Lung (tissue), 12 donors: Measurements from ENCODE around the gene PTK6. TPM values are rescaled to one million over a fixed set of nuclear protein-coding genes. Genes with fewer than 3 reads are reported as not detected.
A peak's percentile ranks its signal among the peaks of the same experiment; 100 is the strongest.

ENCODE experiments used
- ATAC-seq: fragments of 200-7000 bp; cut with Tn5 transposase; one replicate; pipeline ENCODE4 v1.9.1; 2020; ENCODE audit warnings: moderate number of reproducible peaks; ENCODE audit not compliant: insufficient read depth, low FRiP score
- DNase-seq, 3 donors: peaks; one replicate each; pipeline ENCODE4 v3.0.0-alpha.2; 2013 to 2017
- H3K27ac ChIP-seq, 2 donors: one replicate each; pipeline ENCODE4 v1.5.1; 2013; ENCODE audit warnings: mild to moderate bottlenecking in 2 of 2, moderate library complexity in 2 of 2, control low read depth in 1 of 2, inconsistent platforms in 1 of 2, low read depth in 1 of 2, low read length in 1 of 2
- H3K27me3 ChIP-seq, 3 donors: one replicate each; pipeline ENCODE4 v1.5.1; 2013; ENCODE audit warnings: low read length in 2 of 3; ENCODE audit not compliant: control insufficient read depth in 3 of 3, insufficient read depth in 3 of 3
- H3K36me3 ChIP-seq, 4 donors: one replicate each; pipeline ENCODE4 v1.5.1; 2013; ENCODE audit warnings: low read length in 4 of 4, mild to moderate bottlenecking in 1 of 4, moderate library complexity in 1 of 4; ENCODE audit not compliant: control insufficient read depth in 4 of 4, insufficient read depth in 4 of 4
- H3K4me1 ChIP-seq, 5 donors: one replicate each; pipeline ENCODE4 v1.5.1; 2013; ENCODE audit warnings: low read length in 5 of 5, mild to moderate bottlenecking in 2 of 5, moderate library complexity in 1 of 5; ENCODE audit not compliant: control insufficient read depth in 5 of 5, insufficient read depth in 5 of 5
- H3K4me3 ChIP-seq: one replicate; pipeline ENCODE4 v1.5.1; 2013; ENCODE audit warnings: mild to moderate bottlenecking, control low read depth, moderate library complexity
- H3K9ac ChIP-seq, 2 donors: one replicate each; pipeline ENCODE4 v1.5.1; 2013; ENCODE audit warnings: low read length in 2 of 2, control low read depth in 1 of 2; ENCODE audit not compliant: insufficient read depth in 1 of 2
- H3K9me3 ChIP-seq, 4 donors: one replicate each; pipeline ENCODE4 v1.5.1; 2013; ENCODE audit warnings: low read length in 3 of 4, mild to moderate bottlenecking in 1 of 4, moderate library complexity in 1 of 4; ENCODE audit not compliant: control insufficient read depth in 4 of 4, insufficient read depth in 3 of 4
- CTCF ChIP-seq: IDR thresholded peaks from 2 replicates; pipeline ENCODE4 v1.5.1; 2012; ENCODE audit warnings: mild to moderate bottlenecking; ENCODE audit errors: control extremely low read depth, extremely low read depth
- WGBS, 2 donors: extraction: QIAGEN DNeasy Blood & Tissue Kit; methylation state at CpG; one replicate each; pipeline ENCODE4 v1.1.7; 2013; 5-methylcytosine and 5-hydroxymethylcytosine counted together
- polyA plus RNA-seq, 2 donors: library from polyadenylated mRNA; stranded (reverse); fragments of 200-250 nt; gene quantifications; one replicate each; pipeline ENCODE4 v1.2.1, GENCODE V29; 2013
- total RNA-seq, 2 donors: library from RNA; depleted of rRNA in 1 of 2; stranded (reverse); fragments of >200 nt in 1 of 2; gene quantifications; one replicate each; pipeline ENCODE4 v1.2.1, GENCODE V29; 2014 to 2021
- donor health status: control.
- donor health status: control.
- donor health status: Bipolar disorder and iron deficiency.
- donor health status: healthy.
- donor health status: DM: yes; HTN: yes; CAD: no.

The PTK6 gene
- total and polyA plus RNA-seq, 4 donors = 0.34 to 5.1 (median 3.7) TPM

- no peak for ATAC-seq
- peaks cover 0 to 13% (median 4%) of the 10 kb centered on the region in 5 donors for H3K4me1 ChIP-seq
- TF ChIP-seq CTCF = no peak
- H3K27ac ChIP-seq = no peak overlapping the region
- H3K9ac ChIP-seq = no peak overlapping the region
- DNase-seq = peak in 1 of 3 donors; percentile 12
- peaks cover 0 to 12% (median 10%) of the 10 kb centered on the region in 4 donors for H3K36me3 ChIP-seq
- H3K9me3 ChIP-seq = peaks cover 0 to 5% (median 0%) of the 10 kb centered on the region in 4 donors
- H3K27me3 ChIP-seq = peaks cover 0 to 4% (median 3%) of the 10 kb centered on the region in 3 donors
- 86 to 90% methylated on average over 9 of the region's 9 CpGs for WGBS, 2 donors
- H3K4me3 ChIP-seq = no peak overlapping the region
Observed at GRCh38 chr20:63527184-63527583, 10.0 kb downstream of the PTK6 start.

DNA sequence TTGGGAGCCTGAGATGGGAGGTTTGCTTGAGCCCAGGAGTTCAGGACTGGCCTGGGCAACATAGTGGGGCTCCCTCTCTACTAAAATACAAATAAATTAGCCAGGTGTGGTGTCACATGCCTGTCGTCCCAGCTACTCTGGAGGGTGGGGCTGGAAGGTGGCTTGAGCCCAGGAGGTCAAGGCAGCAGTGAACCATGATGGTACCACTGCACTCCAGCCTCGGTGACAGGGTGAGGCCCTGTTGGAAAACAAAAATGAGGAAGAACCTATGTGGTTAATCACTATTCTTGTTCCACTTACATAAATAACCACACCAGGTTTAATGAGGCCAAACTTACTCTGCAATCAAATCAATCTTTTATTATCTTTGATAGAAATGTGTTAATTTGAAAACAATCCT is 11.2 kb downstream of the PTK6 start:
- WGBS, 2 donors = 10 to 25% methylated on average over 2 of the region's 2 CpGs
- no peak overlapping the region for H3K27ac ChIP-seq
- H3K4me1 ChIP-seq = peaks cover 0 to 21% (median 7%) of the 10 kb centered on the region in 5 donors

DNA sequence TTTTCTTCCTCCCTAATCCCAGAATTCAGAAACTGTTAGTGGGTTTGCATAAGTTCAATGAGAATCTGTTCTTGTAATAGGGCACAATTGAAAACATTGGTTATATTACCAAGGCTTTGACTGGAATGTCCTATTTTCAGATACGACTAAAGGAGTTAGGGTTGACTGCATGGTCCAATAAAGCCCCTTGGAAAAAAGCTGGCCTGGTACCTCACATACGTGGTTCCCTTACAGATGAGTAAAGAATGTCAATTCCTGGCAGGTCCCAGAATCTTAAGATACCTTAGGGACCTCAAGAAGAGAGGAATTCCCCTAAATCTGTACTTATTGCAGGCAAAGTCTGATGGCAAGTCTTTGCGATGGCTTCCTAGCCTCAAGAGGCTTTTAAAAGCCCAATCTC is 12.0 kb downstream of the PTK6 start:
- peaks cover 0 to 5% (median 0%) of the 10 kb centered on the region in 4 donors for H3K9me3 ChIP-seq
- no peak for DNase-seq
- peaks cover 0 to 21% (median 7%) of the 10 kb centered on the region in 5 donors for H3K4me1 ChIP-seq
- no peak overlapping the region for H3K27ac ChIP-seq
- no peak for TF ChIP-seq CTCF
- H3K27me3 ChIP-seq = no peaks in the 10 kb centered on the region
- WGBS, 2 donors = 73 to 75% methylated on average over 3 of the region's 3 CpGs
- peaks cover 0 to 22% (median 14%) of the 10 kb centered on the region in 4 donors for H3K36me3 ChIP-seq
- no peak overlapping the region for H3K9ac ChIP-seq
- ATAC-seq = no peak
- H3K4me3 ChIP-seq = no peak overlapping the region

More for the DNA sequence above, 11.2 kb downstream of the PTK6 start:
- H3K27me3 ChIP-seq = no peaks in the 10 kb centered on the region
- no peak for ATAC-seq
- DNase-seq = peak in 1 of 3 donors; percentile 16
- TF ChIP-seq CTCF = no peak
- H3K4me3 ChIP-seq = no peak overlapping the region
- no peak overlapping the region for H3K9ac ChIP-seq
- peaks cover 0 to 22% (median 14%) of the 10 kb centered on the region in 4 donors for H3K36me3 ChIP-seq
- peaks cover 0 to 5% (median 0%) of the 10 kb centered on the region in 4 donors for H3K9me3 ChIP-seq
